Measurements from ENCODE around the gene ABHD14A. TPM values are rescaled to one million over a fixed set of nuclear protein-coding genes. Genes with fewer than 3 reads are reported as not detected.

ABHD14A gene
- total and polyA plus RNA-seq, 8 donors, result 14.7 to 30.2 (median 22.3) TPM

GRCh38 chr3:51929420-51930003 is 45.4 kb upstream of the ABHD14A start:
- ATAC-seq (peak; percentile 33), DNase-seq (no peak)
- TF ChIP-seq CTCF (IDR thresholded peaks at IDR 0.05), result no peak
- Histone ChIP-seq H3K27ac (no peak overlapping the region), H3K36me3 (peaks cover 0 to 40% of the 10 kb centered on the region in 2 donors), H3K9me3 (no peaks in the 10 kb centered on the region), H3K27me3 (no peaks in the 10 kb centered on the region), H3K4me1 (no peaks in the 10 kb centered on the region), H3K4me3 (no peak overlapping the region)
- intact Hi-C loops (cut with DNase I), result no loop called here

GRCh38 chr3:51930439-51930838 is 44.4 kb upstream of the ABHD14A start:
- no peaks in the 10 kb centered on the region for H3K4me1 ChIP-seq
- no peak for TF ChIP-seq CTCF (IDR thresholded peaks at IDR 0.05)
- no peaks in the 10 kb centered on the region for H3K9me3 ChIP-seq
- ATAC-seq, result no peak
- H3K27me3 ChIP-seq, result no peaks in the 10 kb centered on the region
- H3K27ac ChIP-seq, result no peak overlapping the region
- peaks cover 0 to 49% of the 10 kb centered on the region in 2 donors for H3K36me3 ChIP-seq
- DNase-seq, result no peak
- intact Hi-C loops (cut with DNase I), result no loop called here
- no peak overlapping the region for H3K4me3 ChIP-seq

GRCh38 chr3:51931756-51932155 is 43.1 kb upstream of the ABHD14A start:
- no peak overlapping the region for H3K4me3 ChIP-seq
- DNase-seq, result no peak
- ATAC-seq, result no peak
- H3K27ac ChIP-seq, result no peak overlapping the region
- H3K4me1 ChIP-seq, result no peaks in the 10 kb centered on the region
- H3K9me3 ChIP-seq, result no peaks in the 10 kb centered on the region
- peaks cover 0 to 62% of the 10 kb centered on the region in 2 donors for H3K36me3 ChIP-seq
- intact Hi-C loops (cut with DNase I), result no loop called here
- TF ChIP-seq CTCF (IDR thresholded peaks at IDR 0.05), result no peak
- H3K27me3 ChIP-seq, result no peaks in the 10 kb centered on the region

- no peaks in the 10 kb centered on the region for H3K27me3 ChIP-seq
- no peak for TF ChIP-seq CTCF (IDR thresholded peaks at IDR 0.05)
- H3K9me3 ChIP-seq, result no peaks in the 10 kb centered on the region
- H3K4me3 ChIP-seq, result no peak overlapping the region
- DNase-seq, result no peak
- H3K36me3 ChIP-seq, result peaks cover 0 to 72% of the 10 kb centered on the region in 2 donors
- no peak for ATAC-seq
- no peaks in the 10 kb centered on the region for H3K4me1 ChIP-seq
- H3K27ac ChIP-seq, result no peak overlapping the region
- intact Hi-C loops (cut with DNase I), result no loop called here
These were observed 42.1 kb upstream of the ABHD14A start for GRCh38 chr3:51932471-51933370.

GRCh38 chr3:51933471-51934138 is 41.3 kb upstream of the ABHD14A start:
- no peak for TF ChIP-seq CTCF (IDR thresholded peaks at IDR 0.05)
- Histone ChIP-seq H3K4me1 (peaks cover 0 to under 1% of the 10 kb centered on the region in 2 donors), H3K27me3 (no peaks in the 10 kb centered on the region), H3K4me3 (no peak overlapping the region), H3K27ac (no peak overlapping the region), H3K9me3 (no peaks in the 10 kb centered on the region), H3K36me3 (peaks cover 0 to 80% of the 10 kb centered on the region in 2 donors)
- DNase-seq (no peak), ATAC-seq (no peak)
- intact Hi-C loops (cut with DNase I), result no loop called here
